Activated T-helper 1 cell treated with anti-CD3 and anti-CD28 coated beads, Interleukin-12 subunit alpha, Interleukin-12 subunit beta, Interleukin-2, Interleukin-4 antibody, amounts not matched to agents 30 ng/mL and 10 ng/mL and 1 ng/mL, durations not matched to agents 14 hours and 24 hours and 36 hours (primary cell): ENCODE data around the gene PBX4. TPM values are rescaled to one million over a fixed set of nuclear protein-coding genes. Genes with fewer than 3 reads are reported as not detected.
A peak's percentile ranks its signal among the peaks of the same experiment; 100 is the strongest.

Experiments used
- DNase-seq: peaks from one replicate; pipeline ENCODE4 v3.0.0; 2021; ENCODE audit warnings: low spot score
- H3K27ac Mint-ChIP-seq: one replicate; pipeline ENCODE4 v1.8.0; 2021; ENCODE audit warnings: mild to moderate bottlenecking, mixed read lengths
- H3K27me3 Mint-ChIP-seq: one replicate; pipeline ENCODE4 v1.8.0; 2022; ENCODE audit warnings: mild to moderate bottlenecking, moderate library complexity, mixed read lengths; ENCODE audit not compliant: insufficient read depth
- H3K36me3 Mint-ChIP-seq: one replicate; pipeline ENCODE4 v1.8.0; 2021; ENCODE audit warnings: low read depth, mixed read lengths
- H3K4me1 Mint-ChIP-seq: one replicate; pipeline ENCODE4 v1.8.0; 2021; ENCODE audit warnings: low read depth, mixed read lengths
- H3K4me3 Mint-ChIP-seq: one replicate; pipeline ENCODE4 v1.8.0; 2021; ENCODE audit warnings: mild to moderate bottlenecking, moderate library complexity, mixed read lengths
- H3K9me3 Mint-ChIP-seq: one replicate; pipeline ENCODE4 v1.8.0; 2021; ENCODE audit warnings: mixed read lengths
- intact Hi-C: fragments of 100-400 bp; cut with micrococcal nuclease; formaldehyde crosslinking; loops from one replicate; pipeline ENCODE4 v1.15.1; 2024
- total RNA-seq: library from RNA; stranded (reverse); gene quantifications from 2 replicates; pipeline ENCODE4 v1.2.3, GENCODE V29; 2022

PBX4 gene
- total RNA-seq, 1 donor from 2014 or later = 29.6 TPM

DNA sequence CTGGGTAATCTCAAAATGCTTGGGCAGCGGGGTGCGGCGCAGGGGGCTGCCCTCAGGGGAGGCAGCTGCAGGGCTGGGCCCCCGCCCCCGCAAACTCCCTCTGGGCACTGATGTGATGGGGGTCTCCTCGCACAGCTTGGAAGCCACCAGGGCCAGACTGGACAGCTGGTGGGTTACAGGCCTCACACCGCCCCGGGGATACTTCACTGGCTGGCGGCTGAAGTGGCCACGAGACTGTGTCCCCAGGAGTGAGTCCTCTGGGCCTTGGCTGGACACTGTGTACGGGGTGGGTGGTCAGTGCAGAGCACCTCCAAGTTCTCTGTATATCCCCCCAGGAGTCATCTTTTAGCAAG lies 11.6 kb upstream of the PBX4 start:
- H3K9me3 Mint-ChIP-seq = no peaks in the 10 kb centered on the region
- H3K4me1 Mint-ChIP-seq = peaks cover 32% of the 10 kb centered on the region
- H3K27ac Mint-ChIP-seq = no peak overlapping the region
- H3K36me3 Mint-ChIP-seq = peaks cover 36% of the 10 kb centered on the region
- H3K4me3 Mint-ChIP-seq = peak overlapping the region; percentile 11
- H3K27me3 Mint-ChIP-seq = no peaks in the 10 kb centered on the region
- no peak for DNase-seq
- intact Hi-C loops = no loop called here

- no peaks in the 10 kb centered on the region for H3K9me3 Mint-ChIP-seq
- H3K4me1 Mint-ChIP-seq = peaks cover 24% of the 10 kb centered on the region
- no peaks in the 10 kb centered on the region for H3K27me3 Mint-ChIP-seq
- intact Hi-C loops = no loop called here
- DNase-seq = no peak
- H3K36me3 Mint-ChIP-seq = peaks cover 29% of the 10 kb centered on the region
- H3K27ac Mint-ChIP-seq = peak overlapping the region; percentile 63
- peak overlapping the region; percentile 72 for H3K4me3 Mint-ChIP-seq
Observed at GRCh38 chr19:19628501-19629134, 10.1 kb upstream of the PBX4 start.

GRCh38 chr19:19627621-19628500 lies 9.4 kb upstream of the PBX4 start, which contains the start of gene LPAR2:
Gene LPAR2, minus strand, starts transcription at chr19:19628220. Its CDS starts 945 bp downstream, at chr19:19627275.
- Mint-ChIP-seq H3K27ac (peak within 1 kb of the TSS; percentile 96), H3K4me1 (peaks cover 20% of the 10 kb centered on the region), H3K27me3 (no peaks in the 10 kb centered on the region), H3K36me3 (peaks cover 28% of the 10 kb centered on the region), H3K9me3 (no peaks in the 10 kb centered on the region), H3K4me3 (peak within 1 kb of the TSS; percentile 87)
- peak; percentile 57 for DNase-seq
- intact Hi-C loops = loop anchor here (1.0 kb wide), 2 partner anchors 10 to 14 kb away; partner anchors contain the start of gene PBX4

- intact Hi-C loops = loop anchor here (1.0 kb wide), 2 partner anchors 8 to 16 kb away; partner anchors contain the start of gene PBX4
- H3K4me1 Mint-ChIP-seq = peaks cover 20% of the 10 kb centered on the region
- H3K36me3 Mint-ChIP-seq = peaks cover 33% of the 10 kb centered on the region
- peak overlapping the region; percentile 87 for H3K4me3 Mint-ChIP-seq
- no peak for DNase-seq
- no peaks in the 10 kb centered on the region for H3K27me3 Mint-ChIP-seq
- H3K9me3 Mint-ChIP-seq = no peaks in the 10 kb centered on the region
- H3K27ac Mint-ChIP-seq = peak overlapping the region; percentile 96
Observed at GRCh38 chr19:19626516-19627472, 8.3 kb upstream of the PBX4 start.

- no peak for DNase-seq
- intact Hi-C loops = no loop called here
- Mint-ChIP-seq H3K27me3 (no peaks in the 10 kb centered on the region), H3K36me3 (peaks cover 27% of the 10 kb centered on the region), H3K27ac (no peak overlapping the region), H3K9me3 (no peaks in the 10 kb centered on the region), H3K4me3 (no peak overlapping the region), H3K4me1 (peaks cover 31% of the 10 kb centered on the region)
Observed at GRCh38 chr19:19624032-19624570, 5.6 kb upstream of the PBX4 start.

- intact Hi-C loops = no loop called here
- peaks cover 25% of the 10 kb centered on the region for H3K36me3 Mint-ChIP-seq
Observed at GRCh38 chr19:19623383-19623782, 4.9 kb upstream of the PBX4 start.

GRCh38 chr19:19619849-19620210 lies 1.3 kb upstream of the PBX4 start:
- DNase-seq = no peak
- no peaks in the 10 kb centered on the region for H3K27me3 Mint-ChIP-seq
- no peak overlapping the region for H3K4me3 Mint-ChIP-seq
- peaks cover 26% of the 10 kb centered on the region for H3K36me3 Mint-ChIP-seq
- H3K4me1 Mint-ChIP-seq = peaks cover 43% of the 10 kb centered on the region
- no peak overlapping the region for H3K27ac Mint-ChIP-seq
- no peaks in the 10 kb centered on the region for H3K9me3 Mint-ChIP-seq
- intact Hi-C loops = loop anchor here (2.0 to 5.0 kb wide), 3 partner anchors 38 to 298 kb away; partner anchors contain the start of genes MAU2 and SUGP1

More at GRCh38 chr19:19623383-19623782, 4.9 kb upstream of the PBX4 start:
- Mint-ChIP-seq H3K27ac (no peak overlapping the region), H3K4me1 (peaks cover 36% of the 10 kb centered on the region), H3K9me3 (no peaks in the 10 kb centered on the region), H3K27me3 (no peaks in the 10 kb centered on the region), H3K4me3 (no peak overlapping the region)
- no peak for DNase-seq

DNA sequence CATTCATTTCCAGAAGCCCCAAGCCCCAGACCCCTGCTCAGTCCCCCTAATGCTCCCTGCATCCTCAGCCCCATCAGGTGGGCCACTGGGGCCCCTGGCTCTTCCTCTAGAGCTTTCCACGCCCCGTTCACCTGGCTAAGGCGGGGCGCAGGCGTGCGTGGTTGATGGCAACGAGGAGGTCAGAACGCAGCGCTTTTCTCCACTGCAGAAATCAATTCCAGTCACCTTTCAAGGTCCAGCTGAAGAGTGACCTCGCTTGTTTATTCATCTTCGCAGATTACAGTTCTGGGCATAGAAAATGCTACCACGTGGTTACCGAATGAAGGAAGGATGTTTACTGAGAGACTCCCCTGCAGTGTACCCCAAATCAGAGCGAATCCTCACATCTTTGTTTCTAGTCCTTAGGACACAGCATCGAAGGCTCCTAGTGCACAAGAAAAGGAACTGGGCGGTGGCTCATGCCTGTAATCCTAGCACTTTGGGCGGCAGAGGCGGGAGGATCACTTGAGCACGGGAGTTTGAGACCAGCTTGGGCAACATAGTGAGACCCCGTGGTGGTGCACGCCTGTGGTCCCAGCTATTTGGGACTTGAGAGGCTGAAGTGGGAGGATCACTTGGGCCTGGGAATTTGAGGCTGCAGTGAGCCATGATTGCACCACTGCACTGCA lies 828 bp upstream of the PBX4 start:
- Mint-ChIP-seq H3K27ac (peak overlapping the region; percentile 95), H3K27me3 (no peaks in the 10 kb centered on the region), H3K9me3 (no peaks in the 10 kb centered on the region), H3K4me3 (peak overlapping the region; percentile 88), H3K4me1 (peaks cover 43% of the 10 kb centered on the region), H3K36me3 (peaks cover 23% of the 10 kb centered on the region)
- DNase-seq = no peak
- intact Hi-C loops = loop anchor here (2.0 to 5.0 kb wide), 3 partner anchors 37 to 297 kb away; partner anchors contain the start of genes MAU2 and SUGP1

- Mint-ChIP-seq H3K27ac (peak overlapping the region; percentile 91), H3K36me3 (peaks cover 30% of the 10 kb centered on the region), H3K4me3 (peak overlapping the region; percentile 84), H3K9me3 (no peaks in the 10 kb centered on the region), H3K27me3 (no peaks in the 10 kb centered on the region), H3K4me1 (peaks cover 67% of the 10 kb centered on the region)
- intact Hi-C loops = loop anchor here (5.0 kb wide), 2 partner anchors 33 to 293 kb away; partner anchors contain the start of genes MAU2 and SUGP1
- DNase-seq = no peak
Observed at GRCh38 chr19:19615086-19615485, 3.4 kb downstream of the PBX4 start.

- Mint-ChIP-seq H3K36me3 (peaks cover 35% of the 10 kb centered on the region), H3K27ac (no peak overlapping the region), H3K4me1 (peaks cover 59% of the 10 kb centered on the region), H3K27me3 (no peaks in the 10 kb centered on the region), H3K4me3 (peak overlapping the region; percentile 2), H3K9me3 (no peaks in the 10 kb centered on the region)
- intact Hi-C loops = no loop called here
- no peak for DNase-seq
Observed at GRCh38 chr19:19613506-19613905, 5.0 kb downstream of the PBX4 start.

- H3K36me3 Mint-ChIP-seq = peaks cover 39% of the 10 kb centered on the region
- no peak for DNase-seq
- intact Hi-C loops = no loop called here
- H3K4me3 Mint-ChIP-seq = no peak overlapping the region
- H3K27ac Mint-ChIP-seq = no peak overlapping the region
- H3K27me3 Mint-ChIP-seq = no peaks in the 10 kb centered on the region
- H3K4me1 Mint-ChIP-seq = peaks cover 65% of the 10 kb centered on the region
- H3K9me3 Mint-ChIP-seq = no peaks in the 10 kb centered on the region
Observed at GRCh38 chr19:19610376-19611202, 7.9 kb downstream of the PBX4 start.
